GM12878 (cell line): ENCODE results near the gene WNT8A. TPM values are rescaled to one million over a fixed set of nuclear protein-coding genes. Genes with fewer than 3 reads are reported as not detected.

Experiments used
- ATAC-seq: fragments of 200-7000 bp; cut with Tn5 transposase; 3 replicates; pipeline ENCODE4 v1.9.1; 2020; ENCODE audit warnings: mild to moderate bottlenecking, moderate library complexity
- BruUV-seq: library from RNA; stranded (reverse); fragments of 400-500 nt; replicated peaks from 2 replicates; lab custom pipeline; 2021; lab: Mats Ljungman, UMichigan
- CTCF ChIA-PET: fragments of 300-600 bp; sonication (Branson Sonifier 250); formaldehyde crosslinking; extraction: SDS; loops from one replicate; lab custom pipeline; 2021; ENCODE audit warnings: inconsistent platforms; lab: Yijun Ruan, JAX
- POLR2A ChIA-PET: fragments of 350-600 bp; formaldehyde crosslinking; extraction: SDS; loops from one replicate; lab custom pipeline; 2021; ENCODE audit warnings: inconsistent platforms; lab: Charles Lee
- RAD21 ChIA-PET: fragments of 300-600 bp; sonication (Branson Sonifier 250); formaldehyde crosslinking; loops from one replicate; lab custom pipeline; 2023; ENCODE audit warnings: antibody characterized with exemption; ENCODE audit not compliant: unreplicated experiment; lab: Charles Lee
- SMC1A ChIA-PET: fragments of 300-600 bp; sonication (Branson Sonifier 250); formaldehyde crosslinking; loops from one replicate; lab custom pipeline; 2023; ENCODE audit not compliant: unreplicated experiment, uncharacterized antibody; lab: Charles Lee
- DNase-seq: peaks from one replicate; pipeline ENCODE4 v3.0.0-alpha.2; 2011; ENCODE audit warnings: low read depth, low spot score
- FAIRE-seq: peaks from 3 replicates; lab custom pipeline; 2011; peaks lifted over from hg19 to GRCh38; lab: Jason Lieb, UNC
- H2AFZ ChIP-seq: 2 replicates; pipeline ENCODE4 v1.6.0; 2011; ENCODE audit warnings: low read depth, low read length, control low read depth; ENCODE audit not compliant: control insufficient read depth
- H3K27ac ChIP-seq: 2 replicates; pipeline ENCODE4 v1.5.1; 2011; ENCODE audit warnings: control low read depth; ENCODE audit not compliant: control insufficient read depth, insufficient read depth
- H3K27me3 ChIP-seq, 2 experiments: replicated peaks in 1 of 2; 2 replicates each; pipeline versions ENCODE4 v1.6.0 to v1.6.1; 2011; ENCODE audit warnings: low read length in 1 of 2; ENCODE audit not compliant: control insufficient read depth in 2 of 2, insufficient read depth in 2 of 2
- H3K36me3 ChIP-seq, 2 experiments: 2 replicates each; pipeline ENCODE4 v1.5.1; 2011; ENCODE audit warnings: low read length in 1 of 2; ENCODE audit not compliant: control insufficient read depth in 2 of 2, insufficient read depth in 2 of 2
- H3K4me1 ChIP-seq: 2 replicates; pipeline ENCODE4 v1.6.1; 2011; ENCODE audit warnings: mild to moderate bottlenecking, low read length, moderate library complexity, mixed read lengths; ENCODE audit not compliant: control insufficient read depth, insufficient read depth
- H3K4me2 ChIP-seq: 2 replicates; pipeline ENCODE4 v1.6.0; 2011; ENCODE audit warnings: control low read depth; ENCODE audit not compliant: control insufficient read depth, insufficient read depth
- H3K4me3 ChIP-seq: fragments of 200-600 bp; sonication (generic); 2 replicates; pipeline ENCODE4 v1.5.1; 2016
- H3K79me2 ChIP-seq: 2 replicates; pipeline ENCODE4 v1.6.0; 2011; ENCODE audit warnings: low read length; ENCODE audit not compliant: control insufficient read depth, insufficient read depth
- H3K9ac ChIP-seq: 2 replicates; pipeline ENCODE4 v1.8.0; 2011; ENCODE audit warnings: low read length, control low read depth, mixed read lengths; ENCODE audit not compliant: control insufficient read depth, insufficient read depth
- H3K9me3 ChIP-seq: replicated peaks from 3 replicates; pipeline ENCODE4 v1.5.1; 2011; ENCODE audit warnings: mild to moderate bottlenecking, low read length; ENCODE audit not compliant: control insufficient read depth, insufficient read depth
- H4K20me1 ChIP-seq: 2 replicates; pipeline ENCODE4 v1.6.0; 2011; ENCODE audit not compliant: control insufficient read depth, insufficient read depth
- EGR1 ChIP-seq, 2 experiments: IDR thresholded peaks; 1 replicate in 1 of 2; 2 replicates in 1 of 2; pipeline ENCODE4 v1.6.1; 2011 to 2012; ENCODE audit warnings: low read depth in 2 of 2, low read length in 2 of 2, borderline replicate concordance in 1 of 2, mild to moderate bottlenecking in 1 of 2, moderate library complexity in 1 of 2
- HDGF ChIP-seq: fragments of 450-650 bp; IDR thresholded peaks from 2 replicates; pipeline ENCODE4 v1.6.1; 2016; ENCODE audit warnings: antibody characterized with exemption
- KDM1A ChIP-seq: fragments of 200-600 bp; sonication (generic); IDR thresholded peaks from 2 replicates; pipeline ENCODE4 v1.6.1; 2016; ENCODE audit warnings: borderline replicate concordance
- LARP7 ChIP-seq: fragments of 450-650 bp; IDR thresholded peaks from 2 replicates; pipeline ENCODE4 v1.6.1; 2017; ENCODE audit warnings: mild to moderate bottlenecking
- POU2F2 ChIP-seq: IDR thresholded peaks from 3 replicates; pipeline ENCODE4 v1.6.1; 2011; ENCODE audit warnings: low read depth, mild to moderate bottlenecking, low read length, borderline replicate concordance
- RB1 ChIP-seq: fragments of 450-650 bp; formaldehyde crosslinking; IDR thresholded peaks from 2 replicates; pipeline ENCODE4 v1.6.1; 2017; ENCODE audit warnings: mild to moderate bottlenecking, borderline replicate concordance
- WGBS: methylation state at CpG from one replicate; pipeline ENCODE4 v1.1.6; 2016; ENCODE audit warnings: low lambda C conversion rate; ENCODE audit not compliant: insufficient replicate concordance, insufficient coverage; ENCODE audit errors: missing lambda C conversion rate; 5-methylcytosine and 5-hydroxymethylcytosine counted together
- in situ Hi-C: fragments of 300-500 bp; cut with MboI; formaldehyde crosslinking; loops from 9 replicates; pipeline ENCODE4 v1.14.3; 2018; ENCODE audit warnings: mixed read lengths
- intact Hi-C: fragments of 100-400 bp; cut with micrococcal nuclease; formaldehyde crosslinking; loops from one replicate; pipeline ENCODE4 v1.14.2; 2022; ENCODE audit not compliant: unreplicated experiment
- polyA plus RNA-seq, 11 experiments: library from polyadenylated mRNA; depleted of rRNA in 4 of 11; unstranded in 6 of 11; stranded (reverse) in 5 of 11; fragments of >200 nt; fragmentation: Nextera tagmentation in 4 of 11; fragmentation: Illumina TruSeq in 1 of 11; extraction: Ambion mirVana in 4 of 11; extraction: Trizol in 1 of 11; gene quantifications; 1 replicate in 1 of 11; 2 replicates in 10 of 11; pipeline versions ENCODE4 v1.2.1 to v1.2.3, GENCODE V29; 2011 to 2016; ENCODE audit warnings: inconsistent platforms in 2 of 11, missing spikeins in 2 of 11, low read depth in 1 of 11
- total RNA-seq, 4 experiments: library from RNA; depleted of rRNA in 3 of 4; stranded (reverse); fragments of >200 nt in 3 of 4; fragmentation: Illumina TruSeq in 1 of 4; extraction: Trizol in 1 of 4; gene quantifications; 2 replicates each; pipeline versions ENCODE4 v1.2.1 to v1.2.3, GENCODE V29; 2013 to 2021
- TF ChIP-seq, protein P1 (sequence below): fragments of 450-650 bp; formaldehyde crosslinking; IDR thresholded peaks from 2 replicates; pipeline ENCODE4 v1.4.0; 2020; ENCODE audit warnings: mild to moderate bottlenecking, moderate library complexity
- TF ChIP-seq, protein P2 (sequence below): fragments of 450-650 bp; IDR thresholded peaks from 2 replicates; pipeline ENCODE4 v1.6.1; 2017; ENCODE audit warnings: mild to moderate bottlenecking, moderate library complexity
- TF ChIP-seq, protein P3 (sequence below): fragments of 150-350 bp; IDR thresholded peaks from 2 replicates; pipeline ENCODE4 v1.6.1; 2016; ENCODE audit warnings: low read depth, low read length

Gene WNT8A
- total and polyA plus RNA-seq, 10 of the 15 experiments (the other 5 are each of a cell fraction or from before 2014, with no cell fraction given) = not detected

DNA sequence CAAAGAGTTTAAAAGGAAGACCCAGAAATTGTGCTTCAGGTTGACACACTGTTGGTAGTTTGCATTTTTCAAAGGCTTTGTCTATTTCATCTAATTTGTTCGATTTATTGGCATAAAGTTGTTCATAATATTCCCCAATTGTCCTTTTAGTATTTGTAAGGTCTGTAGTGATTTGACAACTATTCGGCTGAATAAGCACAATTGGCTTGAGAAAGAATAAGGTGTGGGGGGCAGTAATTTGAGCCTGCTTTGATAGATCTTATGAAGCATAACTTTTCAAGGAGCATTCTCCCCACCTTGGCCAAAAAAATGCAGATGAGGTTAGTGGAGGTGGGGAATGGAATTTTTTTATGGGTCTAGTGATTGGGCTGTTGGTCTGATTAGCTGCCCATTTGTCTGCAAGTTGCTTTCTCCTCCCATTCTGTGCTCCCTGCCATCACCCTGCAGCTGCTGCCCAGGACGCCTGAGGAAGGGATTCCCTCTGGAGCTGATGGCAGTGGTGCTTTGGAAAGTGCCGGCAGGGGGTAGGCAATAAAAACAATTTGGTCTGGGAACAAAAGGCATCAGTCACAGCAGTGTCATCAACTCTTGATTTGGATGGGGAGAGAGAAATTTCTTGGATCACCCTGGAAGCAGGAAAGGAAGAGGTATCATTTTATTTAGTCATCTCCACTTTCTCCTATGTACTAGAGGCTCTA lies 26.6 kb downstream of the WNT8A start:
- POLR2A ChIA-PET = no interaction called here
- no peak overlapping the region for H3K9ac ChIP-seq
- CTCF ChIA-PET = interaction anchor here (0.5 to 2.2 kb wide), 6 partner anchors 10 to 1157 kb away, joined by 3 to 5 read pairs (median 4); no protein-coding TSS in a partner anchor
- H3K27me3 ChIP-seq = no peaks in the 10 kb centered on the region
- no peaks in the 10 kb centered on the region for H3K9me3 ChIP-seq
- no peaks in the 10 kb centered on the region for H3K79me2 ChIP-seq
- no peaks in the 10 kb centered on the region for H3K4me1 ChIP-seq
- H3K27ac ChIP-seq = no peak overlapping the region
- in situ Hi-C loops (no loop called here), intact Hi-C loops (no loop called here)
- BruUV-seq = no TSS peak
- RAD21 ChIA-PET = interaction anchor here (1.0 kb wide), 1 partner anchor 23 kb away, joined by 3 read pairs; no protein-coding TSS in a partner anchor
- no peak overlapping the region for H3K4me3 ChIP-seq
- no peak overlapping the region for H3K4me2 ChIP-seq
- FAIRE-seq (no peak), DNase-seq (no peak), ATAC-seq (no peak)
- 42% methylated on average over 4 of the region's 4 CpGs for WGBS
- SMC1A ChIA-PET = interaction anchor here (0.6 to 2.4 kb wide), 7 partner anchors 8 to 38 kb away, joined by 3 to 6 read pairs (median 3); no protein-coding TSS in a partner anchor
- H3K36me3 ChIP-seq = no peaks in the 10 kb centered on the region
- no peak overlapping the region for H2AFZ ChIP-seq
- H4K20me1 ChIP-seq = no peaks in the 10 kb centered on the region
- TF ChIP-seq RB1 (no peak), LARP7 (no peak), POU2F2 (no peak), KDM1A (no peak), HDGF (no peak), EGR1 (IDR thresholded peaks at IDR 0.05; ENCODE audit: borderline replicate concordance in 1 of 2, low read depth in 2 of 2, low read length in 2 of 2) (no peak)
- TF ChIP-seq, protein P1, sequence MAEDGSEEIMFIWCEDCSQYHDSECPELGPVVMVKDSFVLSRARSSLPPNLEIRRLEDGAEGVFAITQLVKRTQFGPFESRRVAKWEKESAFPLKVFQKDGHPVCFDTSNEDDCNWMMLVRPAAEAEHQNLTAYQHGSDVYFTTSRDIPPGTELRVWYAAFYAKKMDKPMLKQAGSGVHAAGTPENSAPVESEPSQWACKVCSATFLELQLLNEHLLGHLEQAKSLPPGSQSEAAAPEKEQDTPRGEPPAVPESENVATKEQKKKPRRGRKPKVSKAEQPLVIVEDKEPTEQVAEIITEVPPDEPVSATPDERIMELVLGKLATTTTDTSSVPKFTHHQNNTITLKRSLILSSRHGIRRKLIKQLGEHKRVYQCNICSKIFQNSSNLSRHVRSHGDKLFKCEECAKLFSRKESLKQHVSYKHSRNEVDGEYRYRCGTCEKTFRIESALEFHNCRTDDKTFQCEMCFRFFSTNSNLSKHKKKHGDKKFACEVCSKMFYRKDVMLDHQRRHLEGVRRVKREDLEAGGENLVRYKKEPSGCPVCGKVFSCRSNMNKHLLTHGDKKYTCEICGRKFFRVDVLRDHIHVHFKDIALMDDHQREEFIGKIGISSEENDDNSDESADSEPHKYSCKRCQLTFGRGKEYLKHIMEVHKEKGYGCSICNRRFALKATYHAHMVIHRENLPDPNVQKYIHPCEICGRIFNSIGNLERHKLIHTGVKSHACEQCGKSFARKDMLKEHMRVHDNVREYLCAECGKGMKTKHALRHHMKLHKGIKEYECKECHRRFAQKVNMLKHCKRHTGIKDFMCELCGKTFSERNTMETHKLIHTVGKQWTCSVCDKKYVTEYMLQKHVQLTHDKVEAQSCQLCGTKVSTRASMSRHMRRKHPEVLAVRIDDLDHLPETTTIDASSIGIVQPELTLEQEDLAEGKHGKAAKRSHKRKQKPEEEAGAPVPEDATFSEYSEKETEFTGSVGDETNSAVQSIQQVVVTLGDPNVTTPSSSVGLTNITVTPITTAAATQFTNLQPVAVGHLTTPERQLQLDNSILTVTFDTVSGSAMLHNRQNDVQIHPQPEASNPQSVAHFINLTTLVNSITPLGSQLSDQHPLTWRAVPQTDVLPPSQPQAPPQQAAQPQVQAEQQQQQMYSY = no peak
- TF ChIP-seq, protein P2, sequence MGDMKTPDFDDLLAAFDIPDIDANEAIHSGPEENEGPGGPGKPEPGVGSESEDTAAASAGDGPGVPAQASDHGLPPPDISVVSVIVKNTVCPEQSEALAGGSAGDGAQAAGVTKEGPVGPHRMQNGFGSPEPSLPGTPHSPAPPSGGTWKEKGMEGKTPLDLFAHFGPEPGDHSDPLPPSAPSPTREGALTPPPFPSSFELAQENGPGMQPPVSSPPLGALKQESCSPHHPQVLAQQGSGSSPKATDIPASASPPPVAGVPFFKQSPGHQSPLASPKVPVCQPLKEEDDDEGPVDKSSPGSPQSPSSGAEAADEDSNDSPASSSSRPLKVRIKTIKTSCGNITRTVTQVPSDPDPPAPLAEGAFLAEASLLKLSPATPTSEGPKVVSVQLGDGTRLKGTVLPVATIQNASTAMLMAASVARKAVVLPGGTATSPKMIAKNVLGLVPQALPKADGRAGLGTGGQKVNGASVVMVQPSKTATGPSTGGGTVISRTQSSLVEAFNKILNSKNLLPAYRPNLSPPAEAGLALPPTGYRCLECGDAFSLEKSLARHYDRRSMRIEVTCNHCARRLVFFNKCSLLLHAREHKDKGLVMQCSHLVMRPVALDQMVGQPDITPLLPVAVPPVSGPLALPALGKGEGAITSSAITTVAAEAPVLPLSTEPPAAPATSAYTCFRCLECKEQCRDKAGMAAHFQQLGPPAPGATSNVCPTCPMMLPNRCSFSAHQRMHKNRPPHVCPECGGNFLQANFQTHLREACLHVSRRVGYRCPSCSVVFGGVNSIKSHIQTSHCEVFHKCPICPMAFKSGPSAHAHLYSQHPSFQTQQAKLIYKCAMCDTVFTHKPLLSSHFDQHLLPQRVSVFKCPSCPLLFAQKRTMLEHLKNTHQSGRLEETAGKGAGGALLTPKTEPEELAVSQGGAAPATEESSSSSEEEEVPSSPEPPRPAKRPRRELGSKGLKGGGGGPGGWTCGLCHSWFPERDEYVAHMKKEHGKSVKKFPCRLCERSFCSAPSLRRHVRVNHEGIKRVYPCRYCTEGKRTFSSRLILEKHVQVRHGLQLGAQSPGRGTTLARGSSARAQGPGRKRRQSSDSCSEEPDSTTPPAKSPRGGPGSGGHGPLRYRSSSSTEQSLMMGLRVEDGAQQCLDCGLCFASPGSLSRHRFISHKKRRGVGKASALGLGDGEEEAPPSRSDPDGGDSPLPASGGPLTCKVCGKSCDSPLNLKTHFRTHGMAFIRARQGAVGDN = no peak
- TF ChIP-seq, protein P3, sequence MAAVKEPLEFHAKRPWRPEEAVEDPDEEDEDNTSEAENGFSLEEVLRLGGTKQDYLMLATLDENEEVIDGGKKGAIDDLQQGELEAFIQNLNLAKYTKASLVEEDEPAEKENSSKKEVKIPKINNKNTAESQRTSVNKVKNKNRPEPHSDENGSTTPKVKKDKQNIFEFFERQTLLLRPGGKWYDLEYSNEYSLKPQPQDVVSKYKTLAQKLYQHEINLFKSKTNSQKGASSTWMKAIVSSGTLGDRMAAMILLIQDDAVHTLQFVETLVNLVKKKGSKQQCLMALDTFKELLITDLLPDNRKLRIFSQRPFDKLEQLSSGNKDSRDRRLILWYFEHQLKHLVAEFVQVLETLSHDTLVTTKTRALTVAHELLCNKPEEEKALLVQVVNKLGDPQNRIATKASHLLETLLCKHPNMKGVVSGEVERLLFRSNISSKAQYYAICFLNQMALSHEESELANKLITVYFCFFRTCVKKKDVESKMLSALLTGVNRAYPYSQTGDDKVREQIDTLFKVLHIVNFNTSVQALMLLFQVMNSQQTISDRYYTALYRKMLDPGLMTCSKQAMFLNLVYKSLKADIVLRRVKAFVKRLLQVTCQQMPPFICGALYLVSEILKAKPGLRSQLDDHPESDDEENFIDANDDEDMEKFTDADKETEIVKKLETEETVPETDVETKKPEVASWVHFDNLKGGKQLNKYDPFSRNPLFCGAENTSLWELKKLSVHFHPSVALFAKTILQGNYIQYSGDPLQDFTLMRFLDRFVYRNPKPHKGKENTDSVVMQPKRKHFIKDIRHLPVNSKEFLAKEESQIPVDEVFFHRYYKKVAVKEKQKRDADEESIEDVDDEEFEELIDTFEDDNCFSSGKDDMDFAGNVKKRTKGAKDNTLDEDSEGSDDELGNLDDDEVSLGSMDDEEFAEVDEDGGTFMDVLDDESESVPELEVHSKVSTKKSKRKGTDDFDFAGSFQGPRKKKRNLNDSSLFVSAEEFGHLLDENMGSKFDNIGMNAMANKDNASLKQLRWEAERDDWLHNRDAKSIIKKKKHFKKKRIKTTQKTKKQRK = no peak
